ENCODE results near the gene RPS6KA5.
"Not testable (repeated sequence)": the region's sequence is repeated elsewhere in the genome, so short reads cannot be mapped to it uniquely, and the experiment has no call there.

RPS6KA5 gene

DNA sequence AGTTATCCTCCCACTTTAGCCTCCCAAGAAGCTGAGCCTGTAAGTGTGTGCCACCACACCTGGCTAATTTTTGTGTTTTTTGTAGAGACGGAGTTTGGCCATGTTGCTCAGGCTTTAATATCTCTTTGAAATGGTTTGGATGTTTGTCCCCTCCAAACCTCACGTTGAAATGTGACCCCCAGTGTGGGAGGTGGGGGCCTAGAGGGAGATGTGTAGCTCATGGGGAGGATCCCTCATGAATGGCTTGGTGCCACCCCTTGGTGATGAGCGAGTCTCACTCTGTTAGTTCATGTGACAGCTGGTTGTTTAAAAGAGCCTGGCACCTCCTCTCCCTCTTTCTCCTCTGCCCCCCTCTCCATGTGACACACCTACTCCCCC lies 220.6 kb downstream of the RPS6KA5 start:
- DNase-seq (ENCODE audit: low read depth), result no peak
- TF ChIP-seq CTCF (conservative IDR thresholded peaks at IDR 0.05; ENCODE audit: control insufficient read depth, insufficient read depth, low read depth, low read length), result no peak
- no peak overlapping the region for H3K4me3 ChIP-seq (ENCODE audit: control insufficient read depth, low read depth, low read length)

GRCh38 chr14:90839024-90839888 lies 221.2 kb downstream of the RPS6KA5 start:
- no peak overlapping the region for H3K4me3 ChIP-seq (ENCODE audit: control insufficient read depth, low read depth, low read length)
- TF ChIP-seq CTCF (conservative IDR thresholded peaks at IDR 0.05; ENCODE audit: control insufficient read depth, insufficient read depth, low read depth, low read length), result no peak
- peak; percentile 79 for DNase-seq (ENCODE audit: low read depth)

DNA sequence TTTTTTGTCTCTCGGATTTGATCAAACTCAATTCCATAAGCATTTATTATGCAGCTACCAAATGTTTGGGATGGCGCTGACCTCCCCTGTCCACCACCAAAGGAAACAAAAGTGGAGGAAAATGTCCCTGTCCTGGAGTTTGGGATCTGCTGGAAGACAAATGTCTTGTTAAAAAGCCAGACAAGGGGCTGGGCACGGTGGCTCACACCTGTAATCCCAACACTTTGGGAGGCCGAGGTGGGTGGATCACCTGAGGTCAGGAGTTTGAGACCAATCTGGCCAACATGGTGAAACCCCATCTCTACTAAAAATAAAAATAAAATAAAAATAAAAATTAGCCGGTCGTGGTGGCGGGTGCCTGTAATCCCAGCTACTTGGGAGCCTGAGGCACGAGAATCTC lies 221.9 kb downstream of the RPS6KA5 start:
- DNase-seq (ENCODE audit: low read depth); H3K4me3 ChIP-seq (ENCODE audit: control insufficient read depth, low read depth, low read length): not testable (repeated sequence)

DNA sequence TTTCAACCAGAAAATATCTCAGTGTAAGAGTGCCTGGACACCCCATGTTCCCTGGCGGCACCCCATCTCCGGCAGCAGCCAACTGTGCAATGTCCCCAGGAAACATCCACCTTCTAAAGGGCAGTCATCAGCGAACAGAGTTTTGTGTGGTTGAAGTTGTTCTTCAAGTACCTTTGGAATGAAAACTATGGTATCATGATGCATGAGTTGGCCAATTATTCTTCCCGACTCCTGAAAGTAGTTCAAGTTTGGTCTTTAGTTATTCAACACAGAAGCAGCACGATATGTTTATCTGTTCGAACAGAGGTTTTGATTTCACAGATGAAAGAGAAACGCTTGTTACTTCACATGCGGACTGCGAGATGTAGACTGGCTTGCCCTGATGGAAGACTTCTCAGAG lies 223.1 kb downstream of the RPS6KA5 start:
- no peak overlapping the region for H3K4me3 ChIP-seq (ENCODE audit: control insufficient read depth, low read depth, low read length)
- no peak for DNase-seq (ENCODE audit: low read depth)
- TF ChIP-seq CTCF (conservative IDR thresholded peaks at IDR 0.05; ENCODE audit: control insufficient read depth, insufficient read depth, low read depth, low read length), result no peak

DNA sequence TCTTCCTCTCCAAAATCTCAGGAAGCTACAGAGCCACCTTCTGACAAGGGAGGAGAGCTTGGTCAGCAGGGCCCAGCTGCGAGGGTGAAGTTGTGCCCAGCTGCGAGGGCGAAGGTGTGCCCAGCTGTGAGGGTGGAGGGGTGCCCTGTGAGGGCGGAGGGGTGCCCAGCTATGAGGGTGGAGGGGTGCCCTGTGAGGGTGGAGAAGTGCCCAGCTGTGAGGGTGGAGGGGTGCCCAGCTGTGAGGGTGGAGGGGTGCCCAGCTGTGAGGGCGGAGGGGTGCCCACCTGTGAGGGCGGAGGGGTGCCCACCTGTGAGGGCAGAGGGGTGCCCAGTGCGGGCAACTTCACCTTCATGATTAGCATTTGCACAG lies 223.8 kb downstream of the RPS6KA5 start:
- no peak for TF ChIP-seq CTCF (conservative IDR thresholded peaks at IDR 0.05; ENCODE audit: control insufficient read depth, insufficient read depth, low read depth, low read length)
- no peak overlapping the region for H3K4me3 ChIP-seq (ENCODE audit: control insufficient read depth, low read depth, low read length)

GRCh38 chr14:90831821-90832220 lies 228.6 kb downstream of the RPS6KA5 start:
- no peak for TF ChIP-seq CTCF (conservative IDR thresholded peaks at IDR 0.05; ENCODE audit: control insufficient read depth, insufficient read depth, low read depth, low read length)
- no peak for DNase-seq (ENCODE audit: low read depth)
- H3K4me3 ChIP-seq (ENCODE audit: control insufficient read depth, low read depth, low read length), result no peak overlapping the region

More for the DNA sequence above, 223.8 kb downstream of the RPS6KA5 start:
- no peak for DNase-seq (ENCODE audit: low read depth)

GRCh38 chr14:90830931-90831701 lies 229.3 kb downstream of the RPS6KA5 start:
- no peak overlapping the region for H3K4me3 ChIP-seq (ENCODE audit: control insufficient read depth, low read depth, low read length)
- no peak for DNase-seq (ENCODE audit: low read depth)
- no peak for TF ChIP-seq CTCF (conservative IDR thresholded peaks at IDR 0.05; ENCODE audit: control insufficient read depth, insufficient read depth, low read depth, low read length)

All from fibroblast of mammary gland (primary cell).